HG02588 (cell line): Measurements from ENCODE around the gene CIDEC.

ENCODE experiments used
- ATAC-seq: cut with Tn5 transposase; IDR thresholded peaks from one replicate; pipeline ENCODE4 v1.9.1; 2021; ENCODE audit warnings: mild to moderate bottlenecking, moderate library complexity; ENCODE audit not compliant: unreplicated experiment

CIDEC gene

GRCh38 chr3:9817436-9817835 is 62.6 kb downstream of the CIDEC start:
- ATAC-seq, result no peak
